K562 (cell line): ENCODE results near the gene GIGYF1. TPM values are rescaled to one million over a fixed set of nuclear protein-coding genes. Genes with fewer than 3 reads are reported as not detected.
A peak's percentile ranks its signal among the peaks of the same experiment; 100 is the strongest.

ENCODE experiments used
- ATAC-seq: fragments of 200-7000 bp; cut with Tn5 transposase; 3 replicates; pipeline ENCODE4 v1.9.1; 2020; ENCODE audit warnings: moderate library complexity
- BruUV-seq: library from RNA; stranded (reverse); fragments of 400-500 nt; replicated peaks from 2 replicates; lab custom pipeline; 2021; lab: Mats Ljungman, UMichigan
- CTCF ChIA-PET: fragments of 300-600 bp; formaldehyde crosslinking; extraction: SDS; loops from one replicate; lab custom pipeline; 2021; ENCODE audit warnings: low intra/inter-chr PET ratio; lab: Yijun Ruan, JAX
- POLR2A ChIA-PET: fragments of 300-600, 350-650 bp; sonication (Branson Sonifier 250); formaldehyde crosslinking; extraction: SDS; loops from one replicate; lab custom pipeline; 2021; ENCODE audit warnings: antibody characterized with exemption, inconsistent platforms; lab: Yijun Ruan, JAX
- DNase-seq, 4 experiments: peaks; one replicate each; pipeline versions ENCODE4 v3.0.0 to v3.0.0-alpha.2; 2011 to 2018; ENCODE audit warnings: low spot score in 3 of 4, mixed read lengths in 3 of 4; ENCODE audit errors: extremely low read depth in 1 of 4
- FAIRE-seq: peaks from 2 replicates; lab custom pipeline; 2011; peaks lifted over from hg19 to GRCh38; lab: Jason Lieb, UNC
- H2AFZ ChIP-seq: 2 replicates; pipeline ENCODE4 v1.6.0; 2011; ENCODE audit warnings: low read depth, low read length, control low read depth, inconsistent platforms
- H3K27ac ChIP-seq: fragments of 200-600 bp; 3 replicates; pipeline ENCODE4 v1.8.0; 2011; ENCODE audit warnings: low read depth, mild to moderate bottlenecking, control low read depth, inconsistent platforms, low read length, moderate library complexity, mixed read lengths; ENCODE audit errors: extremely low read depth
- H3K27me3 ChIP-seq, 2 experiments: fragments of 300-600 bp in 1 of 2; 2 replicates in 1 of 2; 3 replicates in 1 of 2; pipeline versions ENCODE4 v1.6.0 to v1.8.0; 2011; ENCODE audit warnings: inconsistent platforms in 2 of 2, low read length in 2 of 2, mild to moderate bottlenecking in 1 of 2, mixed read lengths in 1 of 2, moderate library complexity in 1 of 2; ENCODE audit not compliant: control insufficient read depth in 2 of 2, insufficient read depth in 2 of 2
- H3K36me3 ChIP-seq: fragments of 300-600 bp; 3 replicates; pipeline ENCODE4 v1.8.0; 2011; ENCODE audit warnings: mild to moderate bottlenecking, low read length, inconsistent platforms; ENCODE audit not compliant: control insufficient read depth, insufficient read depth
- H3K4me1 ChIP-seq, 2 experiments: fragments of 200-600 bp in 1 of 2; replicated peaks in 1 of 2; 2 replicates in 1 of 2; 3 replicates in 1 of 2; pipeline versions ENCODE4 v1.5.1 to v1.8.0; 2011; ENCODE audit warnings: inconsistent platforms in 2 of 2, low read length in 2 of 2, mild to moderate bottlenecking in 1 of 2, mixed read lengths in 1 of 2, moderate library complexity in 1 of 2; ENCODE audit not compliant: control insufficient read depth in 2 of 2, insufficient read depth in 2 of 2
- H3K4me2 ChIP-seq: 2 replicates; pipeline ENCODE4 v1.6.1; 2011; ENCODE audit warnings: low read length, control low read depth, inconsistent platforms, mixed read lengths; ENCODE audit not compliant: insufficient read depth
- H3K4me3 ChIP-seq: fragments of 200-600 bp; sonication (generic), shearing (Covaris generic); 2 replicates; pipeline ENCODE4 v1.5.1; 2016; ENCODE audit warnings: control low read depth, inconsistent platforms
- H3K79me2 ChIP-seq: fragments of 200-600 bp; 3 replicates; pipeline ENCODE4 v1.8.0; 2011; ENCODE audit warnings: low read length, inconsistent platforms; ENCODE audit not compliant: control insufficient read depth, insufficient read depth
- H3K9ac ChIP-seq, 2 experiments: 2 replicates each; pipeline versions ENCODE4 v1.6.0 to v1.6.1; 2011; ENCODE audit warnings: low read depth in 2 of 2, low read length in 2 of 2, control low read depth in 1 of 2, inconsistent platforms in 1 of 2, mild to moderate bottlenecking in 1 of 2, mixed read lengths in 1 of 2; ENCODE audit not compliant: insufficient read depth in 1 of 2
- H3K9me1 ChIP-seq: one replicate; pipeline ENCODE4 v1.6.0; 2011; ENCODE audit warnings: inconsistent platforms, mild to moderate bottlenecking, low read length, moderate library complexity; ENCODE audit not compliant: control insufficient read depth, insufficient read depth
- H3K9me3 ChIP-seq: replicated peaks from 2 replicates; pipeline ENCODE4 v1.5.1; 2011; ENCODE audit warnings: low read depth, low read length, inconsistent platforms; ENCODE audit not compliant: control insufficient read depth, insufficient read depth
- H4K20me1 ChIP-seq: replicated peaks from 2 replicates; pipeline ENCODE4 v1.6.1; 2011; ENCODE audit warnings: low read length, inconsistent platforms, mixed read lengths; ENCODE audit not compliant: control insufficient read depth, insufficient read depth
- CREB3 ChIP-seq: fragments of 450-650 bp; conservative IDR thresholded peaks from 2 replicates; pipeline ENCODE4 v1.6.1; 2016; ENCODE audit warnings: missing genetic modification characterization, low read depth, mild to moderate bottlenecking, missing compliant biosample characterization, moderate library complexity
- ELF1 ChIP-seq: fragments of 200-800 bp; sonication (Bioruptor generic); IDR thresholded peaks from 2 replicates; pipeline ENCODE4 v1.6.1; 2016; ENCODE audit warnings: missing genetic modification characterization, missing compliant biosample characterization
- FOXA3 ChIP-seq, 2 experiments: fragments of 450-650 bp in 1 of 2; sonication (generic) in 1 of 2; formaldehyde crosslinking; IDR thresholded peaks in 1 of 2; conservative IDR thresholded peaks in 1 of 2; 2 replicates each; pipeline versions ENCODE4 v1.4.0 to v1.8.0; 2020 to 2022; ENCODE audit warnings: mild to moderate bottlenecking in 2 of 2, missing genetic modification reagents in 1 of 2
- JUN ChIP-seq, 2 experiments: sonication (generic) in 1 of 2; formaldehyde crosslinking in 1 of 2; IDR thresholded peaks; 2 replicates each; pipeline versions ENCODE4 v1.6.1 to v1.8.0; 2012 to 2022; ENCODE audit warnings: borderline replicate concordance in 2 of 2, mild to moderate bottlenecking in 2 of 2, improper control_type of control experiment in 1 of 2, low read depth in 1 of 2, low read length in 1 of 2, missing genetic modification reagents in 1 of 2
- KDM4B ChIP-seq, 2 experiments: fragments of 450-650 bp in 1 of 2; sonication (generic) in 1 of 2; IDR thresholded peaks; 2 replicates each; pipeline ENCODE4 v1.6.1; 2016 to 2017; ENCODE audit warnings: borderline replicate concordance in 2 of 2, antibody characterized with exemption in 1 of 2, low read depth in 1 of 2, mild to moderate bottlenecking in 1 of 2
- YY1 ChIP-seq, 3 experiments: IDR thresholded peaks; 2 replicates each; pipeline ENCODE4 v1.6.1; 2011; ENCODE audit warnings: low read length in 2 of 3, mild to moderate bottlenecking in 2 of 3, moderate library complexity in 2 of 3, borderline replicate concordance in 1 of 3, control low read depth in 1 of 3, low read depth in 1 of 3; ENCODE audit not compliant: insufficient read depth in 3 of 3, insufficient replicate concordance in 2 of 3, control insufficient read depth in 1 of 3, insufficient read length in 1 of 3; ENCODE audit errors: extremely low read depth in 1 of 3
- ZNF318 ChIP-seq, 2 experiments: fragments of 450-650 bp; IDR thresholded peaks; 2 replicates each; pipeline ENCODE4 v1.6.1; 2016; ENCODE audit warnings: mild to moderate bottlenecking in 2 of 2, borderline replicate concordance in 1 of 2, low read depth in 1 of 2, moderate library complexity in 1 of 2
- ZNF584 ChIP-seq: fragments of 200-800 bp; sonication (Bioruptor generic); IDR thresholded peaks from 2 replicates; pipeline ENCODE4 v1.6.1; 2016; ENCODE audit warnings: low read depth, mild to moderate bottlenecking, missing genetic modification characterization, missing compliant biosample characterization
- WGBS: fragments of 100-300 bp; shearing (Covaris generic); methylation state at CpG from one replicate; pipeline ENCODE4 v1.1.6; 2016; ENCODE audit warnings: low coverage, mixed read lengths; ENCODE audit not compliant: insufficient coverage; ENCODE audit errors: missing lambda C conversion rate; 5-methylcytosine and 5-hydroxymethylcytosine counted together
- in situ Hi-C: fragments of 300-500 bp; cut with MboI; formaldehyde crosslinking; loops from 4 replicates; pipeline ENCODE4 v1.15.0; 2018; ENCODE audit warnings: inconsistent platforms, mixed read lengths
- intact Hi-C: fragments of 100-400 bp; cut with micrococcal nuclease; formaldehyde crosslinking; loops from 2 replicates; pipeline ENCODE4 v1.14.2; 2022
- polyA plus RNA-seq, 8 experiments: library from polyadenylated mRNA; depleted of rRNA in 4 of 8; stranded (reverse) in 5 of 8; unstranded in 3 of 8; fragments of >200 nt; fragmentation: Nextera tagmentation in 2 of 8; fragmentation: Illumina TruSeq in 1 of 8; extraction: Ambion mirVana in 2 of 8; extraction: Trizol in 1 of 8; gene quantifications; 2 replicates each; pipeline versions ENCODE4 v1.2.1 to v1.2.3, GENCODE V29; 2011 to 2014; ENCODE audit warnings: inconsistent platforms in 1 of 8, missing spikeins in 1 of 8
- total RNA-seq, 7 experiments: library from RNA; depleted of rRNA in 6 of 7; stranded (reverse); fragments of >200 nt in 6 of 7; fragmentation: Illumina TruSeq in 2 of 7; extraction: Trizol in 2 of 7; gene quantifications; 2 replicates each; pipeline versions ENCODE4 v1.2.1 to v1.2.3, GENCODE V29; 2011 to 2021; ENCODE audit warnings: low replicate concordance in 1 of 7

The GIGYF1 gene
- total and polyA plus RNA-seq, 9 of the 15 experiments (the other 6 are each of a cell fraction or from before 2014, with no cell fraction given), result 0.56 to 76.2 (median 16.8) TPM

- Histone ChIP-seq H3K27me3 (peaks cover 3 to 24% of the 10 kb centered on the region in 2 experiments; a peak in 4 of 5 replicates), H3K9ac (peak overlapping the region in 1 of 2 experiments; percentile 79; a peak in 2 of 4 replicates), H4K20me1 (no peaks in the 10 kb centered on the region)
- TF ChIP-seq JUN (IDR thresholded peaks at IDR 0.05; ENCODE audit: borderline replicate concordance, low read depth, low read length), result no peak
- TF ChIP-seq JUN (CRISPR knock-in tag; IDR thresholded peaks at IDR 0.05; ENCODE audit: borderline replicate concordance), result no peak
- TF ChIP-seq FOXA3 (CRISPR knock-in tag; conservative IDR thresholded peaks at IDR 0.05 in 1 of 2, IDR thresholded peaks at IDR 0.05 in 1 of 2), result no peak
- no peak for TF ChIP-seq ZNF584 (CRISPR knock-in tag)
- no peak for TF ChIP-seq ELF1
- no peak for TF ChIP-seq KDM4B (IDR thresholded peaks at IDR 0.05; ENCODE audit: borderline replicate concordance in 2 of 2, low read depth in 1 of 2)
- no peak for TF ChIP-seq CREB3 (tag)
- TF ChIP-seq ZNF318 (IDR thresholded peaks at IDR 0.05; ENCODE audit: borderline replicate concordance in 1 of 2, low read depth in 1 of 2), result no peak
- no peak for TF ChIP-seq YY1 (IDR thresholded peaks at IDR 0.05; ENCODE audit: borderline replicate concordance in 1 of 3, control insufficient read depth in 1 of 3, extremely low read depth in 1 of 3, insufficient read depth in 3 of 3, insufficient read length in 1 of 3, insufficient replicate concordance in 2 of 3, low read depth in 1 of 3, low read length in 2 of 3)
Measured at GRCh38 chr7:100723732-100724275, 29.8 kb upstream of the GIGYF1 start.

More at GRCh38 chr7:100723732-100724275, 29.8 kb upstream of the GIGYF1 start:
- no peaks in the 10 kb centered on the region for H3K36me3 ChIP-seq
- DNase-seq (no peak), FAIRE-seq (no peak), ATAC-seq (no peak)
- no peaks in the 10 kb centered on the region for H3K79me2 ChIP-seq
- peaks cover 6 to 30% of the 10 kb centered on the region in 2 experiments; a peak in 3 of 5 replicates for H3K4me1 ChIP-seq
- no peak overlapping the region for H3K27ac ChIP-seq
- POLR2A ChIA-PET, result interaction anchor here (0.6 to 2.8 kb wide), 2 partner anchors 18 to 140 kb away, joined by 3 to 8 read pairs; partner anchors contain the start of gene POP7
- CTCF ChIA-PET, result interaction anchor here (2.2 kb wide), 1 partner anchor 18 kb away, joined by 16 read pairs; the partner anchor contains the start of gene POP7
- no peak overlapping the region for H3K4me3 ChIP-seq
- intact Hi-C loops (loop anchor here (2.0 to 10.0 kb wide), 3 partner anchors 159 to 319 kb away; no protein-coding TSS in a partner anchor), in situ Hi-C loops (no loop called here)
- no peak overlapping the region for H3K4me2 ChIP-seq
- no peak overlapping the region for H2AFZ ChIP-seq
- WGBS, result 23% methylated on average over 16 of the region's 16 CpGs
- H3K9me1 ChIP-seq, result no peaks in the 10 kb centered on the region
- no TSS peak for BruUV-seq
- H3K9me3 ChIP-seq, result no peaks in the 10 kb centered on the region; the same call in 1 of the 2 replicates
